Central memory CD4-positive, alpha-beta T cell (primary cell): ENCODE data around the gene ABHD17B.

Experiments
- DNase-seq: peaks from one replicate; pipeline ENCODE4 v3.0.0; 2022

Gene ABHD17B

GRCh38 chr9:71816916-71817451 lies 94.0 kb downstream of the ABHD17B start:
- DNase-seq = no peak
